GM19395 (cell line): ENCODE data around the gene RP2.

ENCODE experiments used
- ATAC-seq: cut with Tn5 transposase; IDR thresholded peaks from one replicate; pipeline ENCODE4 v1.9.1; 2021; ENCODE audit warnings: mild to moderate bottlenecking, moderate library complexity; ENCODE audit not compliant: unreplicated experiment

The RP2 gene

GRCh38 chrX:46916273-46916672 is 79.4 kb downstream of the RP2 start:
- no peak for ATAC-seq

GRCh38 chrX:46917622-46918021 is 80.8 kb downstream of the RP2 start:
- ATAC-seq: no peak

- no peak for ATAC-seq
These were observed 81.6 kb downstream of the RP2 start for GRCh38 chrX:46918434-46918833.

DNA sequence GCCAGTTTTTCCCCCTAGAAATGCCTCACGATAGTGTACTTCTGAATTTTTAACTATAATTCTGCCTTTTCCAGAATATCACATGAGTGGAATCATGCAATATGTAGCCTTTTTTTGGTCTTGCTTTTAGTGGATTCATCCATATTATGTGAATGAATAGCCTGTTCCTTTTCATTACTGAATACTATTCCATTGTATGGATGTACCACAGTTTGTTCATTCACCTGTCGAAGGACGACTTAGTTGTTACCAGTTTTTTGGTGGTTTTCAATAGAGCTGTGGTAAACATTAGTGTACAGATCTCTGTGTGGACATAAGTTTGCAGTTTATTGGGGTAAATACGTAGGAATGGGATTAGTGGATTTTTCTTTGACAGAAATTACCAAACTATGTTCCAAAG is 83.4 kb downstream of the RP2 start:
- ATAC-seq: no peak

- no peak for ATAC-seq
These were observed 85.8 kb downstream of the RP2 start for GRCh38 chrX:46922611-46923010.

DNA sequence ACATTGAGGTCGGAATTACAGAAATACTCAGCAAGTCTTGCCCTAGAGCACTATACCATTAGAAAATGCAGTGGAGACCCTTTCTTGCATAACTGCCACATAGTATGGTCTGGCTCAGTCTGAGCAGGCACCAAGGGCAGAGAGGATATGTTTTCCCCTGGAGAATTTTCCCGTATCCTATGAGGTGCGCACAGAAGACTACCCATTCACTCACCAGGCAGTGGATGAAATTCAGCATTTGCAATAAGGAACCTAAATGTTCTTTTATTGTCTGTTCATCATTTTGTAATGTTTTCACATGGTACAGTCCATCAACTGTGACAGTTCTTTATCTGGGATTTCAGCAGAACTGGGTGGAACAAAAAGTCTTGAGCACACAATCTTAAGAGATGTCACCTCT is 90.9 kb downstream of the RP2 start:
- no peak for ATAC-seq

GRCh38 chrX:46929439-46930261 is 92.8 kb downstream of the RP2 start:
- no peak for ATAC-seq
